ENCODE data around the gene PDLIM5. TPM values are rescaled to one million over a fixed set of nuclear protein-coding genes. Genes with fewer than 3 reads are reported as not detected.

Gene PDLIM5
- total and polyA plus RNA-seq, 5 donors from 2014 or later: 36.5 to 64.5 (median 45.3) TPM

GRCh38 chr4:94570558-94570957 is 118.8 kb downstream of the PDLIM5 start:
- no peaks in the 10 kb centered on the region for H3K27me3 Mint-ChIP-seq
- peaks cover 5% of the 10 kb centered on the region for H3K36me3 ChIP-seq (ENCODE audit: control insufficient read depth, insufficient read depth, low read length)
- peaks cover 4% of the 10 kb centered on the region for H3K36me3 Mint-ChIP-seq

DNA sequence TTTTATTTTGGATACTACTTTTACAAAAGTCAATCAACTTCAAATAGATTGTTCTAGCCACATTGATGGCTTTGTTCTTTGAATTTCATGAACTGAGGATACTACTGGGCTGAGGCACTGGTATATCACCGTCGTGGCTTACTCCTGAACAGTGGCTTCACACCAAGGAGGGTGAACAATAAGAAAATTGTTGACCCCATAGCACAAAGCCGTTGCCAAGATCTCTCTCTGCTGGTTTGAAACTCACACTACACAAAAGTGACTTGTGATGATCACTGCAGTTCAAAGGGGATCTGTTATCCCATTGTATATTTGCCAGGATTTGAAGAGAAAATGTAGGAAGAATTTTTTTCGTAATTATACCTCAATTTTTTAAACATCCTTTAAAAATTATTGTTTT is 119.6 kb downstream of the PDLIM5 start:
- peaks cover 4 to 11% (median 6%) of the 10 kb centered on the region in 4 donors for H3K4me1 Mint-ChIP-seq
- peaks cover 12% of the 10 kb centered on the region for H3K36me3 Mint-ChIP-seq
- no peak overlapping the region for H3K27ac ChIP-seq (ENCODE audit: insufficient read depth, low read length, poor library complexity, severe bottlenecking)
- no peaks in the 10 kb centered on the region for H3K9me3 ChIP-seq (ENCODE audit: control insufficient read depth in 2 of 2, low read length in 2 of 2)
- no peak overlapping the region for H3K4me3 ChIP-seq (ENCODE audit: low read depth, low read length)
- no peak for ATAC-seq (ENCODE audit: low read depth in 2 of 2)
- H3K4me3 Mint-ChIP-seq: no peak overlapping the region
- no peaks in the 10 kb centered on the region for H3K27me3 Mint-ChIP-seq
- peaks cover 0 to 1% (median 0%) of the 10 kb centered on the region in 7 donors for H3K9me3 Mint-ChIP-seq
- H3K27me3 ChIP-seq (ENCODE audit: control insufficient read depth, insufficient read depth, low read length): no peaks in the 10 kb centered on the region
- no peak for DNase-seq
- peak overlapping the region in 1 of 3 donors; percentile 7 for H3K27ac Mint-ChIP-seq
- H3K4me1 ChIP-seq (ENCODE audit: control insufficient read depth, insufficient read depth, low read length, poor library complexity, severe bottlenecking): peaks cover 4% of the 10 kb centered on the region
- H3K36me3 ChIP-seq (ENCODE audit: control insufficient read depth, insufficient read depth, low read length): peaks cover 8% of the 10 kb centered on the region

More at GRCh38 chr4:94570558-94570957, 118.8 kb downstream of the PDLIM5 start:
- DNase-seq (no peak), ATAC-seq (ENCODE audit: low read depth in 2 of 2) (no peak)
- no peak overlapping the region for H3K4me3 Mint-ChIP-seq
- no peak overlapping the region for H3K4me3 ChIP-seq (ENCODE audit: low read depth, low read length)
- peaks cover 4 to 14% (median 6%) of the 10 kb centered on the region in 4 donors for H3K4me1 Mint-ChIP-seq
- peaks cover 4% of the 10 kb centered on the region for H3K4me1 ChIP-seq (ENCODE audit: control insufficient read depth, insufficient read depth, low read length, poor library complexity, severe bottlenecking)
- peaks cover 0 to 1% (median 0%) of the 10 kb centered on the region in 7 donors for H3K9me3 Mint-ChIP-seq
- no peak overlapping the region for H3K27ac Mint-ChIP-seq
- H3K27me3 ChIP-seq (ENCODE audit: control insufficient read depth, insufficient read depth, low read length): no peaks in the 10 kb centered on the region
- no peaks in the 10 kb centered on the region for H3K9me3 ChIP-seq (ENCODE audit: control insufficient read depth in 2 of 2, low read length in 2 of 2)
- no peak overlapping the region for H3K27ac ChIP-seq (ENCODE audit: insufficient read depth, low read length, poor library complexity, severe bottlenecking)

- Histone ChIP-seq H3K36me3 (ENCODE audit: control insufficient read depth, insufficient read depth, low read length) (peaks cover 8% of the 10 kb centered on the region), H3K27me3 (ENCODE audit: control insufficient read depth, insufficient read depth, low read length) (no peaks in the 10 kb centered on the region), H3K4me1 (ENCODE audit: control insufficient read depth, insufficient read depth, low read length, poor library complexity, severe bottlenecking) (peaks cover 4% of the 10 kb centered on the region), H3K9me3 (ENCODE audit: control insufficient read depth in 2 of 2, low read length in 2 of 2) (no peaks in the 10 kb centered on the region), H3K27ac (ENCODE audit: insufficient read depth, low read length, poor library complexity, severe bottlenecking) (no peak overlapping the region), H3K4me3 (ENCODE audit: low read depth, low read length) (no peak overlapping the region)
- H3K36me3 Mint-ChIP-seq: peaks cover 12% of the 10 kb centered on the region
- no peak for DNase-seq
- H3K4me1 Mint-ChIP-seq: peaks cover 4 to 8% (median 5%) of the 10 kb centered on the region in 4 donors
- no peak for ATAC-seq (ENCODE audit: low read depth in 2 of 2)
- no peak overlapping the region for H3K27ac Mint-ChIP-seq
- H3K27me3 Mint-ChIP-seq: no peaks in the 10 kb centered on the region
- peaks cover 0 to 1% (median 0%) of the 10 kb centered on the region in 7 donors for H3K9me3 Mint-ChIP-seq
- no peak overlapping the region for H3K4me3 Mint-ChIP-seq
These were observed 120.0 kb downstream of the PDLIM5 start for GRCh38 chr4:94571715-94572114.

DNA sequence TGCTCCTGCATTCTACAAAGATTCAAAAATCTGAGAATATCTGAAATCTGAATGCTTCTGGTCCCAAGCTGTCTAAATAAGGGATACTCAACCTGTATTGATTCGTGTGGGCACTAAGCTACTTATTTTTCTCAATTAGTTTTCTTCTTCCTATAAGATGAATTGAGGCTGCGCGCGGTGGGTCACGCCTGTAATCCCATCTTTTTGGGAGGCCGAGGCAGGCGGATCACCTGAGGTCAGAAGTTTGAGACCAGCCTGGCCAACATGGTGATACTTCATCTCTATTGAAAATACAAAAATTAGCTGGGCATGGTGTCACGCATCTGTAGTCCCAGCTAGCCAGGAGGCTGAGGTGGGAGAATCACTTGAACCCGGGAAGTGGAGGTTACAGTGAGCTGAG is 122.3 kb downstream of the PDLIM5 start:
- H3K4me3 Mint-ChIP-seq: no peak overlapping the region
- peaks cover 12% of the 10 kb centered on the region for H3K36me3 Mint-ChIP-seq
- no peaks in the 10 kb centered on the region for H3K9me3 Mint-ChIP-seq
- ATAC-seq (ENCODE audit: low read depth in 2 of 2) (no peak), DNase-seq (no peak)
- Histone ChIP-seq H3K4me3 (ENCODE audit: low read depth, low read length) (no peak overlapping the region), H3K27me3 (ENCODE audit: control insufficient read depth, insufficient read depth, low read length) (no peaks in the 10 kb centered on the region), H3K9me3 (ENCODE audit: control insufficient read depth in 2 of 2, low read length in 2 of 2) (no peaks in the 10 kb centered on the region), H3K36me3 (ENCODE audit: control insufficient read depth, insufficient read depth, low read length) (peaks cover 8% of the 10 kb centered on the region), H3K4me1 (ENCODE audit: control insufficient read depth, insufficient read depth, low read length, poor library complexity, severe bottlenecking) (no peaks in the 10 kb centered on the region), H3K27ac (ENCODE audit: insufficient read depth, low read length, poor library complexity, severe bottlenecking) (no peak overlapping the region)
- no peaks in the 10 kb centered on the region for H3K4me1 Mint-ChIP-seq
- no peaks in the 10 kb centered on the region for H3K27me3 Mint-ChIP-seq
- no peak overlapping the region for H3K27ac Mint-ChIP-seq

DNA sequence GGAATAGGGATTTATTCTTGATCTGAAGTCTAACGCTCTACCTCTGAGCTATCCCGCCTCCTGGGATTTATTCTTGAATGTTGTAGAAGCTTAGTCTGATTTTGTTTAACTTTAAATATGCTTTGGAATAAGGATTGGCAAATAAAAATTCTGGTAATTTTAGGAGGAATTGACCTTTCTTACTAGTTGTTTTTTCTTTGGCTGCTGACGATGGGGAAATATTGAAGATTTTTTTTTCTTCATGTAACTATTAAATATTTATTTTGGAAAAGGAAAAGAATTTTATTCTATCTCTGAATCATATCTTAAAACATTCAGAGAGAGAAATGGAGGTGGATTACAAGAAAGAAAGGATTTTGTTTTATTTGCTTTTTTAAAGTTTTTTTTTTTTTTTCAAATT is 122.9 kb downstream of the PDLIM5 start:
- H3K36me3 Mint-ChIP-seq: peaks cover 12% of the 10 kb centered on the region
- Histone ChIP-seq H3K27ac (ENCODE audit: insufficient read depth, low read length, poor library complexity, severe bottlenecking) (no peak overlapping the region), H3K36me3 (ENCODE audit: control insufficient read depth, insufficient read depth, low read length) (peaks cover 8% of the 10 kb centered on the region), H3K27me3 (ENCODE audit: control insufficient read depth, insufficient read depth, low read length) (no peaks in the 10 kb centered on the region), H3K4me3 (ENCODE audit: low read depth, low read length) (no peak overlapping the region), H3K9me3 (ENCODE audit: control insufficient read depth in 2 of 2, low read length in 2 of 2) (no peaks in the 10 kb centered on the region), H3K4me1 (ENCODE audit: control insufficient read depth, insufficient read depth, low read length, poor library complexity, severe bottlenecking) (no peaks in the 10 kb centered on the region)
- H3K4me1 Mint-ChIP-seq: no peaks in the 10 kb centered on the region
- H3K27me3 Mint-ChIP-seq: no peaks in the 10 kb centered on the region
- no peak overlapping the region for H3K27ac Mint-ChIP-seq
- H3K4me3 Mint-ChIP-seq: no peak overlapping the region
- ATAC-seq (ENCODE audit: low read depth in 2 of 2) (no peak), DNase-seq (no peak)
- H3K9me3 Mint-ChIP-seq: no peaks in the 10 kb centered on the region

DNA sequence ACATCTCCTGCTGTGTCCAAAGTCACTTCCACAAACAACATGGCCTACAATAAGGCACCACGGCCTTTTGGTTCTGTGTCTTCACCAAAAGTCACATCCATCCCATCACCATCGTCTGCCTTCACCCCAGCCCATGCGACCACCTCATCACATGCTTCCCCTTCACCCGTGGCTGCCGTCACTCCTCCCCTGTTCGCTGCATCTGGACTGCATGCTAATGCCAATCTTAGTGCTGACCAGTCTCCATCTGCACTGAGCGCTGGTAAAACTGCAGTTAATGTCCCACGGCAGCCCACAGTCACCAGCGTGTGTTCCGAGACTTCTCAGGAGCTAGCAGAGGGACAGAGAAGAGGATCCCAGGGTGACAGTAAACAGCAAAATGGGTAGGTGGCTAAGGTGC is 123.9 kb downstream of the PDLIM5 start:
- H3K36me3 ChIP-seq (ENCODE audit: control insufficient read depth, insufficient read depth, low read length): peaks cover 8% of the 10 kb centered on the region
- no peaks in the 10 kb centered on the region for H3K9me3 ChIP-seq (ENCODE audit: control insufficient read depth in 2 of 2, low read length in 2 of 2)
- ATAC-seq (ENCODE audit: low read depth in 2 of 2): no peak
- Mint-ChIP-seq H3K27me3 (no peaks in the 10 kb centered on the region), H3K27ac (no peak overlapping the region), H3K36me3 (peaks cover 12% of the 10 kb centered on the region), H3K4me3 (no peak overlapping the region), H3K9me3 (no peaks in the 10 kb centered on the region), H3K4me1 (no peaks in the 10 kb centered on the region)
- DNase-seq: no peak
- no peak overlapping the region for H3K4me3 ChIP-seq (ENCODE audit: low read depth, low read length)
- H3K27me3 ChIP-seq (ENCODE audit: control insufficient read depth, insufficient read depth, low read length): no peaks in the 10 kb centered on the region
- H3K4me1 ChIP-seq (ENCODE audit: control insufficient read depth, insufficient read depth, low read length, poor library complexity, severe bottlenecking): no peaks in the 10 kb centered on the region
- no peak overlapping the region for H3K27ac ChIP-seq (ENCODE audit: insufficient read depth, low read length, poor library complexity, severe bottlenecking)

DNA sequence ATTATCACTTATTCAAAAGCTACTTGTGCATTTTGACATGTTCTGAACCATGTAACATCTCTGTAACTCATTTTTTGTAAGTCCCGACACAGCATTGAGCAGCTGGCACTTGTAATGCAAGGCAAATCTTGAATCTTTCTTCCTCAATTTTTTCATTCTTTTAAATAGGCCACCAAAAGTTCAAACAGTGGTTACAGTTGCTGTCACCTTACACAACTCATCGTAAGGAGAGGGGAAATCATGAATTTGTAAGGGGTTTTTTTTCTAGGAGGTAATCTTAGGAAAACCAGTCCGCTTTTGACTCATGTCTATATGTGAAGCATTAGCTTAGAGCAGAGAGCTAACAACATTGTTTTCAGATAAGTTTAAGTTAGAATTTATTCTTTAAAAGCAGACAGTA is 124.5 kb downstream of the PDLIM5 start:
- no peak for DNase-seq
- Mint-ChIP-seq H3K27me3 (no peaks in the 10 kb centered on the region), H3K27ac (no peak overlapping the region), H3K9me3 (no peaks in the 10 kb centered on the region), H3K36me3 (peaks cover 12% of the 10 kb centered on the region), H3K4me3 (no peak overlapping the region), H3K4me1 (no peaks in the 10 kb centered on the region)
- Histone ChIP-seq H3K27me3 (ENCODE audit: control insufficient read depth, insufficient read depth, low read length) (no peaks in the 10 kb centered on the region), H3K27ac (ENCODE audit: insufficient read depth, low read length, poor library complexity, severe bottlenecking) (no peak overlapping the region), H3K4me3 (ENCODE audit: low read depth, low read length) (no peak overlapping the region), H3K4me1 (ENCODE audit: control insufficient read depth, insufficient read depth, low read length, poor library complexity, severe bottlenecking) (no peaks in the 10 kb centered on the region), H3K36me3 (ENCODE audit: control insufficient read depth, insufficient read depth, low read length) (peaks cover 8% of the 10 kb centered on the region), H3K9me3 (ENCODE audit: control insufficient read depth in 2 of 2, low read length in 2 of 2) (no peaks in the 10 kb centered on the region)
- ATAC-seq (ENCODE audit: low read depth in 2 of 2): no peak

- Histone ChIP-seq H3K27me3 (ENCODE audit: control insufficient read depth, insufficient read depth, low read length) (no peaks in the 10 kb centered on the region), H3K36me3 (ENCODE audit: control insufficient read depth, insufficient read depth, low read length) (peaks cover 8% of the 10 kb centered on the region), H3K27ac (ENCODE audit: insufficient read depth, low read length, poor library complexity, severe bottlenecking) (no peak overlapping the region), H3K4me1 (ENCODE audit: control insufficient read depth, insufficient read depth, low read length, poor library complexity, severe bottlenecking) (no peaks in the 10 kb centered on the region), H3K4me3 (ENCODE audit: low read depth, low read length) (no peak overlapping the region), H3K9me3 (ENCODE audit: control insufficient read depth in 2 of 2, low read length in 2 of 2) (no peaks in the 10 kb centered on the region)
- Mint-ChIP-seq H3K4me1 (no peaks in the 10 kb centered on the region), H3K27ac (peak overlapping the region in 1 of 3 donors; percentile 12), H3K9me3 (no peaks in the 10 kb centered on the region), H3K27me3 (no peaks in the 10 kb centered on the region), H3K36me3 (peaks cover 12% of the 10 kb centered on the region), H3K4me3 (no peak overlapping the region)
- DNase-seq (no peak), ATAC-seq (ENCODE audit: low read depth in 2 of 2) (no peak)
These were observed 125.4 kb downstream of the PDLIM5 start for GRCh38 chr4:94577136-94577535.
